ENCODE data around the gene LRWD1.
"Not testable (repeated sequence)": the region's sequence is repeated elsewhere in the genome, so short reads cannot be mapped to it uniquely, and the experiment has no call there.

The LRWD1 gene

DNA sequence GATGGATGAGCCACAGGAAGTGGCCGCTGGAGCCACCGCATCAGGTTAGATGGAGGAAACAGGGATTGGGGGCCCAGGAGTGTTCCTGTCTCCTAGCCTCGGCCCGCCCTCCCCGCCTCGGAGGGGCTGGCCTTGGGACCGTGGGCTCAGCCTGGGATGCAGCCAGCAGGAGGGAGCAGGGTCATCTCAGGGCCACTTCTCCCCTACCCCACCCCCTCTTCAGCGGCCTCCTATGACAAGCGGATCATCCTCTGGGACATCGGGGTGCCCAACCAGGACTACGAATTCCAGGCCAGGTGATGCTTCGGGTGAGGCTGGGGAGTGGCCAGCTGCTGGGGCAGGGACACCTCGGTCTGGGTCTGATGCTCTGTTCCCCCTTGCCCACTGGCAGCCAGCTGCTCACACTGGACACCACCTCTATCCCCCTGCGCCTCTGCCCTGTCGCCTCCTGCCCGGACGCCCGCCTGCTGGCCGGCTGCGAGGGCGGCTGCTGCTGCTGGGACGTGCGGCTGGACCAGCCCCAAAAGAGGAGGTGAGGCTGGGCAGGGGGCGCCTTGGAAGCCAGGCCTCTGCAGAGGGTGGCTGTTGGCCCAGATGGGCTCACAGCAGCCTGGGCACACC, 4.7 kb downstream of the LRWD1 start:
- no peak for DNase-seq

DNA sequence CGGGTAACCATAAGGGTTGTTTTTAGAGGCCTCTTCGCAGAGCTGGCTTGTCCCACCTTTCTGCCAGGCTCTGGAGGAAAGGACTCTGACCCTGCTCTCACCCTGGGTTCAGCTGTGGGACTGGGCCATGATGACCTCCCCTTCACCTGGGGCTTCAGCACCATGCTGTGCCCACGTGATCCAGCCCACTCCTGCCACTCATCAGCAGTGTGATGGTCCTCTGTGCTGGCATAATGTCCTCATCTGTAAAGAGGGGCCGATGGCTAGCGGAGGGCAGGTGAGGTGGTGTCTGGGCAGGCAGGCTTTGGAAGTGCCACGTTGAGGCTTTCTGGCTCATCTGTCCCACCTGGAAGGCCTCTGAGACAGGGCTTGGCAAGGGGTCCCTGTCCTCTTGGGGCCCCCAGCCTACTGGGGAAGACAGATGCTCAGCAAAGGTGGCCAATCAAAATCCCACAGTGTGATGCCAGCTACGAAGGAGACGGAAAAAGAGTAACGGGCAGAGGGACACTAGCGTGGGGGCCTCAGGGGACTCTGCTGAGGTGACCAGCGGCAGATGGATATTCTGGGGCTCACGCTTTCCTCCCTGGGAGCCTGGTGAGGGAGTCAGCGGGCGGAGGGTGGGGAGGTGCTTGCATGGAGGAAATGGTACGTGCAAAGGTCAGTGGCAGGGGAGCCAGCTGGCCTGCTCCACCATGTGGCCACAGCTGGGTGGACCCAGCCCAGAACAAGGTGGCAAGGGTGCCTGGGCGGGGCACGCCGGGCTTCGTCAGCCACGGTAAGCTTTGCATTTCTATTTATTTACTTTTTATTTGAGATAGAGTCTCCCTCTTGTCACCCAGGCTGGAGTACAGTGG, 5.4 kb downstream of the LRWD1 start:
- no peak for DNase-seq

DNA sequence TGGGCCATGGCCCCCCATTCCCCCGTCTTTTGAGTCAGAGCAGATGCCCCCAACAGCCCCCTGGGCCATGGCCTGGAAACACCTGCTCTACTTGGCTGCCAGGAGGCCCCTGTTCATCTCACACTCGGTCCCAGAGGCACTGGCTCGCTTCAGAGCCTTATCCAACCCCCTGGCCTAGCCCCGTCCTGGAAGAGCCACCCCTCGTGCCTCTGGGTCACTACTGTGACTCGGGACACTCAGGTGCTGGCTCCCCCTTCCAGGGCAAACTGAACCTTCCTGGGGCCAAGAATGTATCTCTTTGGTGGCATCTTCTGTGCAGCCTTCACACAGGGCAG, 7.0 kb downstream of the LRWD1 start:
- DNase-seq = no peak

DNA sequence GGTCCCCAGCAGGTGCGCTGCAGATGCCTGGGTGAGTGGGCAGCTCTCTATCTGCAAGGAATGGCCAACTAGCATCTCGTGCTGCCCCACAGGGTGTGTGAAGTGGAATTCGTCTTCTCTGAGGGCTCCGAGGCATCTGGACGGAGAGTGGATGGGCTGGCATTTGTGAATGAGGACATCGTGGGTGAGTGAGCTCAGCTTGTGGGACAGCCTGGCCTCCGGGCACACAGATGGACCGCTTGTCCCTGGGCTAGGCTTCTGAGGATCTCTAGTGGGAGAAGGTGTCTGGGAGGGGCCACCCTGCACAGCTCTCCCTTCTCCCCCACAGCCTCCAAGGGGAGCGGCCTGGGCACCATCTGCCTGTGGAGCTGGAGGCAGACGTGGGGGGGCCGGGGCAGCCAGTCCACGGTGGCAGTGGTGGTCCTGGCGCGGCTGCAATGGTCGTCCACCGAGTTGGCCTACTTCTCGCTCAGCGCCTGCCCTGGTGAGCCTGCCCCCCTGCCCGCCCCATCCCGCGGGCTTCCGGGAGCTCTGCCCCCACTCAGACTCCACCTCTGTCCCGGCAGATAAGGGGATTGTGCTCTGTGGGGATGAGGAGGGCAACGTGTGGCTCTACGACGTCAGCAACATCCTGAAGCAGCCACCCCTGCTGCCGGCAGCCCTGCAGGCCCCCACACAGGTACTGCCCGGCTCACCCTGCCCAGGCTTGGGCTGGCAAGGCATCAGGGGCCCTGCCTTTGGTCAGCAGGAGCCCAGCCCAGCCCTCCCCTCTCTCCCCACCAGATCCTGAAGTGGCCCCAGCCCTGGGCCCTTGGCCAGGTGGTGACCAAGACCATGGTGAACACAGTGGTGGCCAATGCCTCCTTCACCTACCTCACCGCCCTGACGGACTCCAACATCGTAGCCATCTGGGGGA, 7.6 kb downstream of the LRWD1 start:
- DNase-seq = peak; percentile 47

DNA sequence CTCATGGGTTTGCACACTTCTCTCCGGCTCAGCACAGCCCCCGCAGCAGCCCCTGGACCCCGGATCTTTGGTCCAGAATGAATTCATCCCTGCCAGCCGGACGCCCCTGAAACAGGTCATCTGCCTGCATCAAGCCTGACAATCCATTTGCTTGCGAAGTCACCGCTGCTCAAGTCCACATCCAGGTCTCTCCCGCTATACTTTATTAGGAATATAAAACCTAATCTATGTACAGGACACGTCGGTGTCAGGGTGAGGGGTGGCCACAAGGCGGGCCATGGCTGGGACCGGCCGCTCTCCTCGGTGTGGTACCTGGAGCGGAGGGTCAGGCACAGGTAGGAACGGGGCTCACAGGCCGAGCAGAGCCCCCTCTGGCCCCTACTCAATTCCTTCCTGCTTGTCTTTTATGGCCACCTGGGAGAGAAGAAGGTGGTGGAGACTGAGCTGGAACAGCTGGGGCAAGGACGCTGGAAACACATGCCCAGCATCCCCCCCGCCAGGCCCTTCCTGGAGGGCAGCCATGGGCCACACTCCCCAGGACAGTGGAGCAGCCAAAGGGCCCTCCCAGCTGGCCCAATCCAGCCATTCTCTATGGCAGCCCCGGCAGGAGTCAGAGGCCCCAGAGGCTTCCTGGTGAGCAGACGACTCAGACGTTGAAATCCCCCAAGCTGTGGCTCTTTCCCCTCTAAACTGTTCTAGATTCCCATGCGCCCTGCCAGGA, 8.6 kb downstream of the LRWD1 start:
- no peak for DNase-seq

DNA sequence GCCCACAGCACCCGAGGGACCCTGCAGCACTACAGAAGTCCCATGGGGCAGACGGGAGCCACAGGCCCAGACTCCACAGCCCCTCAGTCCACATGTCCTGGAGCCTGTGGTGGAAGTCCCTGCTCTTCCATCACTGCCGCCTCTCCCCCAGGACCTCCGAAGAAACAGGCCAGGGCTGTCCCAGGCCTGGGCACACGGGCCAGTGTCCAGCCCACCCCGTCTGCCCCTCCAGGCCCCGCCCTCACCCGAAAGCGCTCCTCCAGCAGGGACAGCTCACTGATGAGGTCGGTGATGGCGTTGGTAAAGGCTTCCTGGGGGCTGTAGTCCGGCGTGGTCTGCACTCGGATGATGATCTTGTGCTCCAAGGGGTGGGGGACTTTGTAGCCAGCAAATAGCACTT, 9.3 kb downstream of the LRWD1 start:
- DNase-seq = not testable (repeated sequence)

DNA sequence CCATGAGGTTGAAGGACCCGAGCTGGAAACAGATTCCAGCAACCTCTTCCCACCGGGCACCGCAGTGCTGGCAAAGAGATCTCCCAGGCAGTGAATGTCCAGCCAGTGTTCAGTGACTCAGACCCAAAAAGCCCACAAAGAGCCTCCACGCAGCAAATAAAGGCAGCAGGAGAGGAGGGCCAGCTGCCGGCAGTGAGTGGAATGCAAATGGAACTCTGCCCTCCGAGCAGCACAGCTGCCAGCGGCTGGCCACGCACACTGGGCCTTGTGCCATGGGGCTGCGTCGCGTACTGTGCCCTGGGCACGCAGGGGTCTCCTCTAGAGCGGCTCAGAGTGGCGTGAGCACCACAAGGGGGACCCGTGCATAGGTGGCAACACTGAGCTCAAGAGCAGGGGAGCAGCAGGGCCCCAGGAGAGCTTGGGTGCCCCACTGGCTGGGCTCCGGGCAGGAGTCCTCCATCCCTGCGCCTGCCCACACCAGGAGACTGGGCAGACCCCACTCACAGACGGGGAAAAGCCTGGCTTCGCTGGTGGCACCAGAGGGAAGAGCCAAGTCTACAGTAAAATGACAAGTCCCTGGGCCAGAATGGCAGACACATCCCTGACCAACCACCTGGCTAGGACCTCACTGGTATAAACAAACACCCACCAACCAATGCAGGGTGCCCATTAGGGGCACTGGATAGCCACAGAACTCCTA, 10.1 kb downstream of the LRWD1 start:
- DNase-seq = not testable (repeated sequence)

DNA sequence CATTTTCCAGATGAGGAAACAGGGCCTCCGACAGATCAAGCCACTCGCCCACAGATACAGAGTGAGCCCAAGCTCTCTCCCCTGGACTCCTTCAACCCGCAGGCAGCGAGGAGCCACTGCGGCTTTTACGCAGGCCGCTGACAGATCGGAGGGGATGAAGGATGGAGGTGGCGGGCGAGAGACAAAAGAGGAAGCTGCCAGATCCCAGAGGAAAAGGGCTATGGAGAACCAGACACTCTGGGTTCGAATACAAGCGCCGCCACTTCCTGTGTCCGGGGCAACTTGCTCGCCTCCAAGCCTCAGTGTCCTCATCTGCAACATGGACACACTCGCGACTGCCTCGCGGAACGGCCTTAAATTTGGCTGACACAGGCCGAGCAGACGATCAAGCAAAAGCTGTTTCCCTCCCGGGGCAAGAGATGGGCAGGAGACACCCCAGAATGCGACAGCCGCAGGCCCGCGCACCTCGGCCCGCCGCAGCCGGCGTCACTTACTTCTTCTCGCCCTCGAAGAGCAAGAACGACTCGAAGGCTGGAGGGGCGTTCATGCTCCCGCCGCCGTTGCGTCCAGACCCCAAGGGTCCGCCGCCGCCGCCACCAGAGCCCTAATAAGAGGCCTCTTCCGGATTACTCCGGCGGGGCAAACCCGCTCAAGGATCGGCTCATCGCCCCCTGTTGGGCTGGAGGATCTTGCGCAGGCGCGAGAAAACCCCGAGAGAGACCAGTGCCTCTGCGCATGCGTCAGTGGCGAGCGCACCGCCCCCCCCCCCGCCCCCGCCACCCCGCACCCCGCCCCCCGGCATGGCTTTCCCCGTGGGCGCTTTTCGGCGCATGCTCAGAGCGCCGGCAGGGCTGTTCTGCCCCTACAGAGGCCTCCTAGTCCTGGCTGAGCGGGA, 13.8 kb downstream of the LRWD1 start, which contains the start of gene POLR2J:
Gene POLR2J, minus strand, starts transcription at position 609 of the 895 bp plus-strand sequence. Its CDS starts 62 bp downstream, at position 547.
- peak; percentile 86 for DNase-seq

DNA sequence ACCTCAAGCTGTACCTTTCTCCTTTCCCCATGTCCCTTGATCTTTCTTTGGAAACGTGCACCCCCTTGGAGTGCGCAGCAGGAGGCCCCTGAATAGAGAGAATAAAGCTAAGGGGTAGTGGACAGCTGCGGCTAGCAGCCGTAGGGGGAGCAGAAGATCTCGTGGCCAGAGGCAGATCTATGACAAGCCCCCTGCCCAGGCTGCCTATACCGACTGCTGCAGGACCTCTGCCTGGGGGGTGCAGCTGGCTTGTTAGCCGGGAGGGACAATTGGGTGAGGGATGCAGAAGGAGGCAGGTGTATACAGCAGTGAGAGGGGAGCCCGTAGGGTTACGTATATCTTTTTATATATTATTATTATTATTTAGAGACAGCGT, 14.4 kb downstream of the LRWD1 start:
- not testable (repeated sequence) for DNase-seq

DNA sequence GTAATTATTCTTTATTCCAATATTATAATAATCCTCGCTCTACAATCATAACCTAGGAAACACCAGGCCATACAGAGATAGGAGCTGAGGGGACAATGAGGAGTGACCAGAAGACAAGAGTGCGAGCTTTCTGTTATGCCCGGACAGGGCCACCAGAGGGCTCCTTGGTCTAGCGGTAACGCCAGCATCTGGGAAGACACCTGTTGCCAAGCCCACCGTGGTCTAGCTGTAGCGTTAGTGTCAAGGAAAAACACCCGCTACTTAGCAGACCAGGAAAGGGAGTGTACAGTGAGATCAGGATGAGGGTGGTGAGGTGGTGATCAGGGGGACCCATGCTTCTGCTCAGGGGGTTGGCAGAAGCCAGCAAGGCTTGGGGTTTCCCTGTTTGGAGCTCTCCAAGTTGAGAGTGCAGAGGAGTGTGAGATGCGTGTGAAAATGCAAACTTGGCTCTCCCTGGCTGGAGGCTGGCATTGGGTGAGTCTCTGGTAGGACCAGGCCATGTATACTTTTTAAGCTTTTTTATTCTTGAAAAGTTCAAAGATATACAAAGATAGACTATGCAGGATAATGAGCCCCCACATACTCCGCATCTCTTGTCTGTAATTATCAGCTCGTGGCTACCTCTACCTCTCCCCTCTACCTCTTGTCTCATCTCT, 15.3 kb downstream of the LRWD1 start:
- peak; percentile 37 for DNase-seq

DNA sequence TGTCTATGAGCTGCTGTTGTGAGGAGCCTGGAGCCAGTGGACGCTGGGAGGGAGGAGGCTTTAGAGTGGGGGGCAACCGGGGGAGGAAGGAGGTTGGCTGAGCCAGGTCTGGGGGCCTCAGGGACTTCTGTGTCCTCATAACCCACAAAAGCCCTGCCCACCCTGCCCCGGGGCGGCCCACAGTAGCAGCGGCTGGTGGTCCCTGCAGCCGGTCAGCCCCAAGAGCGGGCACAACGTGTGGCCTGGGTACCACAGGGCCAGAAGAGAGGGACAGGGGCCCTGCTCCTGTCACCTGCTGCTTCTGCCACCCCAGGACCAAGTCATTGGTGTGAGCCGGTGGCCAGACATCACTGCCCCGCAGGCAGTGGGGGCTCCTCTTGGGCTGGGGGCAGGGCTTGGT, 17.2 kb downstream of the LRWD1 start:
- not testable (repeated sequence) for DNase-seq

DNA sequence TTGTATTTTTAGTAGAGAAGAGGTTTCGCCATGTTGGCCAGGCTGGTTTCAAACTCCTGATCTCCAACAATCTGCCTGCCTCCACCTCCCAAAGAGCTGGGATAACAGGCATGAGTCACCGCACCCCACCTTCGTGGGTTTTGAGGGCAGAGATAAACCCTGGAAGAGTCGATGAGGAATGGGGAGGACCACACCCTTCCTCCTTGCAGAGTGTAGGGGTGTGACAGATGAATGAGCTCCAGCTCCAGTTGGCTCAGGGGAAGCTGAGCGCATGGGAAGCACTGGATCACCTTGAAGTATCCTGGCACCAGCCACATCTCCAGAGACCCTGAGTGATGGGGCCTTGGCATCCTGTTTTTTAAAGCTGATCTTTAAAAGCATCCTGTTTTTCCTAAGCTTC, 19.5 kb downstream of the LRWD1 start:
- not testable (repeated sequence) for DNase-seq

DNA sequence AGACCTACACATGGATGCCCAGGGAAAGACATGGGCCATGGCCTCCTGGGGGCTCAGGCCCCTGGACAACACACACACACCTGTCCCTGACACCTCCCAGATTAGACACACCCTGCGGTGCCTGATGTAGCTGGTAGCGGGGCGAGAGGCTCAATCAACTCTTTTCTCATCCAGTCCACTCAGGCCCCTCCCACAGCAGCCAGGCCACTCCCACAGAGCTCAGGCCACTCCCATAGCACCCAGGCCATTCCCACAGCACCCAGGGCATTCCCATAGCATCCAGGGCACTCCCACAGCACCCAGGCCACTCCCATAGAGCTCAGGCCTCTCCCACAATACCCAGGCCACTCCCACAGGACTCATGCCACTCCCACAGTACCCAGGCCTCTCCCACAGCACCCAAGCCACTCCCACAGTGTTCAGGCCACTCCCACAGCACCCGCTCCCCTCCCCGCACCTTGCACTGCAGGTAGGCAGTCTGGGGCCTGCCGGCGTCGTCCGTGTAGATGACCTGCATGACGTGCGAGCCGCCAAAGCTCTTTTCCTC, 25.8 kb downstream of the LRWD1 start:
- DNase-seq = not testable (repeated sequence)

DNA sequence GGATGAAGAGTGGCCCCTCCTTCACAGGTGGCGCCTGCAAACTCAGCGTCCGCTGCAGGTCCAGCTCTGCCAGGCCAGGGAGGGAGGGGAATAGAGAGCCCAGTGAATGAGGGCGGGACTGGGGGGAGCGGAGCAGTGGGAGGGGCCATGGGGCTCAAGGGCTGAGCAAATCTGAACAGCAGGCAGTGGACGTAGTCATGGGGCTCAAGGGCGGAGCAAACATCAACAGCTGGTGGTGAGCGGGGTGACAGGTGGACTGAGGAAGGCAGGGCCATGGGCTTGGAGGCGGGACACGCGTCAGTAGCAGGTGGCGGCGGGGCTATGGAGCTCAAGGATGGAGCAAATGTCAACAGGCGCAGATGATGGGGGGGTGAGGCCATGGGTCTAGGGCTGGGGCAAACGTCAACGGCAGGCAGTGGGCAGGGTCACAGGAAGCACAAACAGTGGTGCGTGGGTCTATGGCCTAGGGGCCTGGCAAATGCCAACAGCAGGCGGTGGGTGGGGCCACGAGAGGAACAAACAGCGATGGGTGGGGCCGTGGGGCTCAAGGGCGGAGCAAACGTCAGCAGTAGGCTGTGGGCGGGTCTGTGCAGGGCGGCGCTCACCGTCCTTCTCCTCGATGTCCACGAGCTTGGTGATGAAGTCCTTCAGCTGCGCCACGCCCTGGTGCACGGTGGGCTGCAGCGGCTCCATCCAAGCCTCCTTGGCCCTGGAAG, 28.6 kb downstream of the LRWD1 start:
- not testable (repeated sequence) for DNase-seq

DNA sequence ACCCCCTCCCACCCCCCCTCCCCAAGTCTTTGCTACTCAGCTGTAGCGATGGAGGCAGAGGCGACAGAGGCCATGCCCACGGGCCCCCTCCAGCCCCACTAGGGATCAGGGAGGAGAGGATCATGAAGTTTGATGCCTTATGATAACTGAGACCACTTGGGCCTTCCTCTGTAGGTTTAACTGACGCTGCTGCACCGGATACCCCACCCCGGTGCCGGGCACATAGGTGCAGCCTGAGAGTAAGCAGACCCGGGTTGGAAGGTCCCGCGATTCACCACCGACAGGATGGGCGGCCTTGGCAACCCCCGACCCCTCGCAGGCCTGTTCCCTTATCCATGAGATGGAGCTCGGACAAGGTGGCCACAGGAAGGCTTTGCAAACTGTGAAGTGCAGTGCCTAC, 29.2 kb downstream of the LRWD1 start:
- DNase-seq = not testable (repeated sequence)

DNA sequence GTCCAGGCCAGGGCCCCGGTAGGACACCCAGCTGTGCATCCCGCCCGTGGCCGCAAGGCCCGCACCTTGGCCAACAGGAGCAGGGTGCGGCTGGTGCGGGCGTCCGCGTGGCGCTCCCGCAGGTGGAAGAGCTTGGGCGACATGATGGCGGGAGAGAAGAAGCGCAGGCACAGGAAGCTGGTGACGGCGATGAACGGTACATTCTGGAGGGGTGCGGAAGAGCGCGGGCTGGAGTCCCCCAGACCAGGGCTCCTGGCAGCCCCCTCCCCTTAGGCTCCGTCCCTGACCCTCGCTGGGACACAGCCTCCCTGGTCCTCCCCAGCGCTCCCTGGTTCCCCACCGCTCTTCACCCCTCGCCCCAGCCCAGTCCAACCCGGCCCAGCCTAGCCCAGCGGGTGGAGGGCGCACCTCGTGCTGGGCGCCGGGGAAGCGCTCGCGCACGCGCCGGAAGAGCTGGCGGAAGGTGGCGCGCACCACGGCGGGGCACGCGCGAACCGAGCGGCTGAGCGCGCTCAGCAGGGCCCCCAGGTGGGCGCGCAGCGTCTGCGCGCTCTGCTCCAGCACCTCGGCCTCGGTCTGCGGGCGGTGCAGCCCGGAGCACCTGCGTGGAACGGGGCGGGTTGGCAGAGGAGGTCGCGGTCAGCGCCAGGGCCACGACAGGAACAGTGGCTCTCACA, 29.8 kb downstream of the LRWD1 start:
- DNase-seq = not testable (repeated sequence)

DNA sequence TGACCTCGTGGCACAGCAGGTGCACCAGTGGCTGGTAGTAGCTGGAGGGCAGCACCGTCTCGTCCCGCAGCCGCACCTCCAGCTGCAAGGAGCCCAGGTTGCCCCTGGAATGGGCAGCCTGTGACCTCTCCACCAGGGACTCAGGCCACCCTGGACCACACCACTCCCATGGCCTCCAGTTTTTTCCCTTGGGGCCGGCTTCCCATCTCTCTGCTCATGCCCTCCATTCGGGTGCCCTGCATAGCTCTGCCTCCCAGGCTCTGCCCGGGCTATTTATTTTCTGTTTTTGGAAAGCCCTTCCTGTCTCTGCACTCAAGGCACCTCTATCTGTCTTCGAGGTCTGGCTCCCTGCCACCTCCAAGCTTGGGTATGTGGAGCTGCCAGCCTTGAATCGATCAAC, 32.1 kb downstream of the LRWD1 start:
- peak; percentile 0 for DNase-seq

DNA sequence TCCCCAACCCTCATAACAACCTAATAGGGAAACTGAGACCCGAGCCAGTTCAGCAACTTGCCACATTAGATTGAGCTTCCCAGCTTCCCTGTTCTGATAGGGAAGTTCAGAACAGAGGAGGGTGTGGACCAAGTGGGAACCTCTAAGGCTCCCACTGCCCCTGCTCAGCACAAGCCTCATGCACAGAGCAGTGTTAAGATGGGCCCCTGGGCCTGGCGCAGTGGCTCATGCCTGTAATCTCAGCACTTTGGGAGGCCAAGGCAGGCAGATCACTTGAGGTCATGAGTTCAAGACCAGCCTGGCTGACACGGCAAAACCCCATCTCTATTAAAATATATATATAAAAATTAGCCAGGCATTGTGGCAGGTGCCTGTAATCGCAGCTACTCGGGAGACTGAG, 32.5 kb downstream of the LRWD1 start:
- DNase-seq = not testable (repeated sequence)

DNA sequence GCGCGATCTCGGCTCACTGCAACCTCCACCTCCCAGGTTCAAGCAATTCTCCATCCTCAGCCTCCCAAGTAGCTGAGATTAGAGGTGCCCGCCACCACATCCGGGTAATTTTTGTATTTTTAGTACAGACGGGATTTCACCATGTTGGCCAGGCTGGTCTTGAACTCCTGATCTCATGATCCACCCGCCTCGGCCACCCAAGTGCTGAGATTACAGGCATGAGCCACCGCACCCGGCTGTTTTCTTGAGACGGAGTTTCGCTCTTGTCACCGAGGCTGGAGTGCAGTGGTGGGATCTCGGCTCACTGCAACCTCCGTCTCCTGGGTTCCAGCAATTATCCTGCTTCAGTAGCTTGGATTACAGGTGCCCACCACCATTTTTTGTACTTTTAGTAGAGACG, 33.5 kb downstream of the LRWD1 start:
- not testable (repeated sequence) for DNase-seq

Measured in hematopoietic multipotent progenitor cell treated with erythropoietin and hydrocortisone succinate and interleukin-3 and kit ligand, for 6 days (in vitro differentiated cells).